ENCODE measurements around the gene TFPI2. TPM values are rescaled to one million over a fixed set of nuclear protein-coding genes. Genes with fewer than 3 reads are reported as not detected.

Gene TFPI2
- total RNA-seq, 1 experiment from 2014 or later: 4.4 TPM

DNA sequence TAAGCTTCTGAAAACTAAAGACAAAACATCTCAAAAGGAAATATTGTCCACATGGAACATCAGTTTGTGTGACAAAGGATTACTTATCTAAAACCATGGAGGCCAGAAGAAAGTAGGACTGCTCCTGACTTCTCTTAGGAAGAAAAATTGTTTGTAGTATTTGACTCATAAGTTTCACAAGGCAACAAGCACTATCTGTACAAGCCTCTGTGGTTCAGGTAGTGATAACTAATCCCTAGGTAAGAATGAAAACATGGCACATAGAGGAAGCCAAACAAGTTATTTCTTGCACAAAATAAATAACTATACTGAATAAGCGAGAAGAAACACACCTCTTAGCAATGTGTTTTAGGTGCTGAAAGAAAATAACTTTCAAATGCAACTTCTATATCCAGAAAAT, 30.3 kb downstream of the TFPI2 start:
- Histone ChIP-seq H2AFZ (ENCODE audit: low read length) (no peak overlapping the region), H3K23me2 (ENCODE audit: insufficient read length, low read depth, low read length, poor library complexity, severe bottlenecking) (no peaks in the 10 kb centered on the region), H3K4me2 (ENCODE audit: insufficient read depth, insufficient read length, low read length) (no peak overlapping the region), H3K23ac (ENCODE audit: insufficient read length, low read depth, low read length) (no peak overlapping the region), H4K8ac (replicated peaks; ENCODE audit: insufficient read length, low read depth, low read length) (no peak overlapping the region), H3K14ac (ENCODE audit: insufficient read depth, low read length) (no peak overlapping the region), H4K91ac (ENCODE audit: insufficient read length, low read depth, low read length) (no peak overlapping the region), H3K9ac (ENCODE audit: extremely low read depth, insufficient read length, low read length) (no peak overlapping the region), H3K27me3 (ENCODE audit: insufficient read depth, low read length) (no peaks in the 10 kb centered on the region), H3K79me1 (ENCODE audit: insufficient read depth, low read depth, low read length, poor library complexity, severe bottlenecking) (no peaks in the 10 kb centered on the region), H4K5ac (ENCODE audit: insufficient read length, low read depth, low read length) (no peak overlapping the region), H2BK12ac (ENCODE audit: insufficient read length, low read depth, low read length) (no peak overlapping the region), H2BK120ac (ENCODE audit: low read depth, low read length, poor library complexity, severe bottlenecking) (no peak overlapping the region), H2BK5ac (ENCODE audit: insufficient read length, low read length) (no peak overlapping the region), H4K20me1 (ENCODE audit: control insufficient read depth, insufficient read depth, insufficient read length) (no peaks in the 10 kb centered on the region), H2BK15ac (ENCODE audit: low read depth, low read length) (no peak overlapping the region), H3K4me1 (ENCODE audit: insufficient read depth, low read length) (no peaks in the 10 kb centered on the region), H3K4ac (ENCODE audit: low read depth, low read length) (no peak overlapping the region), H3K9me3 (ENCODE audit: control insufficient read depth, low read depth, low read length) (no peaks in the 10 kb centered on the region), H2BK20ac (ENCODE audit: low read depth, low read length, poor library complexity, severe bottlenecking) (no peak overlapping the region), H2AK5ac (ENCODE audit: insufficient read length, low read length) (no peak overlapping the region), H3K27ac (ENCODE audit: insufficient read length, low read depth, low read length) (no peak overlapping the region), H3K18ac (ENCODE audit: insufficient read length, low read depth, low read length) (no peak overlapping the region), H3K79me2 (ENCODE audit: insufficient read depth, low read length) (no peaks in the 10 kb centered on the region), H3K56ac (ENCODE audit: insufficient read length, low read depth, low read length) (no peak overlapping the region), H3T11ph (ENCODE audit: low read length) (no peak overlapping the region)
- H3K36me3 Mint-ChIP-seq (ENCODE audit: insufficient read depth in 1 of 3, low read depth in 3 of 3): no peaks in the 10 kb centered on the region
- H3K4me1 Mint-ChIP-seq: no peaks in the 10 kb centered on the region
- no peaks in the 10 kb centered on the region for H3K27me3 Mint-ChIP-seq (ENCODE audit: low read depth)
- DNase-seq: no peak
- no peaks in the 10 kb centered on the region for H3K9me3 Mint-ChIP-seq
- H3K4me3 Mint-ChIP-seq: no peak overlapping the region
- no peak overlapping the region for H3K27ac Mint-ChIP-seq
- WGBS (ENCODE audit: extremely low coverage, insufficient read length, low lambda C conversion rate): no CpG with 5 or more reads among the region's 1 CpG
- TF ChIP-seq, protein P1, sequence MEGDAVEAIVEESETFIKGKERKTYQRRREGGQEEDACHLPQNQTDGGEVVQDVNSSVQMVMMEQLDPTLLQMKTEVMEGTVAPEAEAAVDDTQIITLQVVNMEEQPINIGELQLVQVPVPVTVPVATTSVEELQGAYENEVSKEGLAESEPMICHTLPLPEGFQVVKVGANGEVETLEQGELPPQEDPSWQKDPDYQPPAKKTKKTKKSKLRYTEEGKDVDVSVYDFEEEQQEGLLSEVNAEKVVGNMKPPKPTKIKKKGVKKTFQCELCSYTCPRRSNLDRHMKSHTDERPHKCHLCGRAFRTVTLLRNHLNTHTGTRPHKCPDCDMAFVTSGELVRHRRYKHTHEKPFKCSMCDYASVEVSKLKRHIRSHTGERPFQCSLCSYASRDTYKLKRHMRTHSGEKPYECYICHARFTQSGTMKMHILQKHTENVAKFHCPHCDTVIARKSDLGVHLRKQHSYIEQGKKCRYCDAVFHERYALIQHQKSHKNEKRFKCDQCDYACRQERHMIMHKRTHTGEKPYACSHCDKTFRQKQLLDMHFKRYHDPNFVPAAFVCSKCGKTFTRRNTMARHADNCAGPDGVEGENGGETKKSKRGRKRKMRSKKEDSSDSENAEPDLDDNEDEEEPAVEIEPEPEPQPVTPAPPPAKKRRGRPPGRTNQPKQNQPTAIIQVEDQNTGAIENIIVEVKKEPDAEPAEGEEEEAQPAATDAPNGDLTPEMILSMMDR (conservative IDR thresholded peaks at IDR 0.05): no peak
